ENCODE data around the gene SLC6A2.

Gene SLC6A2

DNA sequence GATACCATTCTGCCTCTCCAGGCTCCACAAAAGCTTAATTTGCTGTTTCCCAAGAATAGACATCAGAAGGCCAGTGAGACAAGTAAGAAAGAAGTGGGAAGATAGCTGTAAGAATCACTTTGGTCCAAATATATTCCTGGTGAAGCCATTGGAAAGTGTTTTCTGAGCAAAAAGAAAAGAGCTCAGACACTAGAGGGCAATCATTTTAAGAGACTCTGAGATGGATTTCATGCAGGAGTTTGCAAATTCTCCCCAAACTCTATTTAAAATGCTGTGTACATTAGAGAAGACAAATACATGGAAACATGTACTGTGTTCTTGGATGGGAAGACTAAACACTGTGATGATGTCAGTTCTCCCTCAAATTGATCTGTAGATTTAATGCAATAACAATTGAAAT lies 8.0 kb upstream of the SLC6A2 start:
- no peak for DNase-seq

DNA sequence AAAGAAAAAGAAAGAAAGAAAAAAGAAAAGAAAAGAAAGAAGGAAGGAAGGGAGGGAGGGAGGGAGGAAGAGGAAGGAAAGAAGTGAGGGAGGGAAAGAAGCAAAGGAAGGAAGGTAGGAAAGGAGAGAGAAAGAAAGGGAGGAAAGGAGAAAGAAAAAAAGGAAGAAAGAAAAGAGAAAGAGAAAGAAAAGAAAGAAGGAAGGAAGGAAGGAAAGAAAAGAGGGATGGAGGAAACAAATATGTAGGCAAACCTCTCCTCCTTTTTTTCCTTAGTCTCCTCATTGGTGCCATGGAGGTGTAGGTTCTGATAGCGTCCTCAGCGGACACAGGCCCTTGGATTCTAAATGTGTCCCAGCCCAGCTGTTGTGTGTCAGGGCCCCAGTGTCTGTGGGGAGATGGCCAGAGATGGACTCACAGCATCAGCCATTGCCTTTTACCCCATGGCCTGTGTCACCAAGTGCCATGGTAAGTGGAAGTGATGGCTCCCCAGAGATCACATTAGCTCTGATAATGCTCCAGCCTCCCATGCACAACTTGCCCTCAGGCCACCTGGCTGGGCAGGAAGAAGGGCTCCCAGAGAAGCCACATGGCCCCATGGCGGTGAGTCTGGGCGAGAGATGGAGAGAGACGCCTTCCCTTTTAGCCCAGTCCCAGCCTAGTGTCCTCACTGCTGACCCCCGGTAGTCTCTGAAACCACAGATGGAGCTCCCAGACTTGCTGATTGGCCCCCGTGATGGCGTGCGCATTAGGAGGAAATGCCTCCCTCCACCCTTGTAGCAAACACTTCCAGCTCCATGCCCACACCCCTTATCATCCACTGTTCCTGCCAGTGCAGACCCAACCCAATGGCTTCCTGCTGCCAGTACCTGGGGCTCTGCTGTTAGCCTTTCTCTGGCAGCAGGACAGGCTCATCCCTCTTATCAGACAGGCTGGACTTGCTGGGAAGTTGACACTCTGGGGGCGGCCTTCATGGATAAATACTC lies 3.7 kb upstream of the SLC6A2 start:
- DNase-seq: no peak

DNA sequence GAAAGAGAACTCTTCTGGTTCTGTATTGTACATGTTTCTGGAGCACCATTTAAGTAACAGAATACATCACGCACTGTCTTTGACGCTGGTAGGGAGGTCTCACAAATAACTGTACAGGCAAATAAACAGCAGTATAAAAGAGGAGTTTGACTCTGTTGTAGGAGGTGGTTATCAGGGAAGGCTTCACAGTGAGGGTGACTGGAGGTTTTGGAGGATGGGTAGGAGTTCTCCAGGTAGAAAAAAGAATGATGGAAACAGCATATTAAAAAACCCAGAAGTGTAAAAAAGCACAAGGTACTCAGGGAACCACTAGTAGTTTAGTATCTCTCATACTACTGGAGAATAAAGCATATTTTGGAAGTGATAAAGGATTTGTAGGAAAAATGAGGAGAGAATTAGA lies 2.7 kb upstream of the SLC6A2 start:
- no peak for DNase-seq

GRCh38 chr16:55655381-55655896 lies 349 bp upstream of the SLC6A2 start:
- DNase-seq: no peak

- DNase-seq: no peak
Measured at GRCh38 chr16:55656691-55657092, 904 bp downstream of the SLC6A2 start.

DNA sequence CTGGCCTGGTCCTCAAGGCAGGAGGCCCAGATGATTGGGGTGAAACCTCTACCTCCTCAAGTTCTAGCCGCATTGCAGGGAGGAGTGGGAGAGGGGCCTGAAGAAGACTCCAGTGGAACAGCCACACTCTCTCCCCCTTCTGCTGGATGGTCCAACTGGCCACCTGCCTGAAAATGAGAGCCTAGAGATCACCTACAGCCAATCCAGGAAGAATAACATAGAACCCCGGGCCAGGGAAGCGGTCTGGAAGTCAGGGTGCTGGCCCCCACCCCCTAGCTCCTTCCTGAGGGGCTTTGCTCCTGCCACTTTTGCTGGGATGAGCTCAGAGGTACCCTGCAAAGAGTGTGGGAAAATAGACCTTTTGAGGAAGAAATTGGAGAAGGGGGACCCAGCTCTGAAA lies 1.8 kb downstream of the SLC6A2 start:
- no peak for DNase-seq

DNA sequence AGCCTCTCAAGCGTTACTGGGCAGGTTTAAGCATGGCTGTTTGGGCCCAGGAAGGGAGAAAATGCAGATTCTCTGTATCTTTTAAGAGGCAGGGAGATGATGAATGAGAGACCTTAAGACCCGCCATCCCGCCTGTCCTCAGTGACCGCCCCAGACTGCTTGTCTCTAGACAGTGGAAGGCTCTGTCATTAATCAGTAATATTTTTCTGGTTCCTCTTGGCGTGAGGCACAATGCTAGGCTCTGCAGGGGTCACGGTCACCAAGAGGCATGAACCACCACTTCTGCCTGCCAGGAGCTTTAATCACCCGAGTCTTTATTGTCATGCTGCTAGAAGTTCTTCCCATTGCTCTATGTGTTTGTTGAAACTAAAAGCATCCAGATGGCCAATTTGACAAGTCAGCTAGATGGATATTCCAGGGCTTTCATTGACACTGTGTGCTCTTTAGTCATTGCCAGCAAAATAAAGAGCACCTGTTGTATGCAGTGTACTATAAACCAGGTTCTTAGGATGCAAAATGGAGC lies 3.2 kb downstream of the SLC6A2 start:
- DNase-seq: no peak

DNA sequence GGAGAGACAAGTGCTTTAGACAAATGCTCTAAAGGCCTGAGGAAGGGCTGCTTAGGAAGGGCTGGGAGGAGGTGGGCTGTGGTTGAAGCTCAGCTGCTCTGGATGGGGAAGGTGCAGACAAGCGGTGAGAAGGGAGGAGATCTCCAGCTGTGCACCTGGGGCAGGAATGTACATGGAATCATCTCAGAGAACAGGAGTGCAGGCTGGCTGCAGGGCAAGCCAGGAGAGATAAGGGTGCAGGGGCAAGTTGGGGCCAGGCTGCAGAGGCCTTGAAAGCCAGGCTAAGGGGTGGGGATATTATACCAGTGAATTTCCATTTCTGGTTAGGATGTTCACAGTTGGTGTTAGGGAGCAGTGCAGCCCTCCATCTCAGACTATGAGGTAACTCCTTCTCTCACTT lies 4.2 kb downstream of the SLC6A2 start:
- no peak for DNase-seq

DNA sequence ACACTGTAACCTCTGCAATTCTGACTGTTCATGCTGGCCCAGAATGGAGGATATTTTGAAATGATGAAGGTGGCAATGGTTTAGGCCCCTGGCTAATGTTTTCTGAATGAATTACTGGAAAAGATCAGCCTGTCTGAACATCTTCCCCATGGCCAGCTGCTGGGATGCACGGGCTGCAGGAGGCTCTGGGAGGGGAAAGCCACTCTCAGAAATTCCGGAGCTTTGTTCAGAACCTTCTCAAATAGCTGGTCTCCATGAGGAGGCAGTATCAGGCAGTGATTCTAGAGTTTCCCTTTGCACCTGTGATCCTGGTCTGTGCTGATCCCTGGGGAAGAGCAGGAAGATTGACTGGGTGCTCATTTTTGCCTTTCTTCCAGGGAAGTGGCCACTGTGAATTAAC lies 5.0 kb downstream of the SLC6A2 start:
- DNase-seq: no peak

DNA sequence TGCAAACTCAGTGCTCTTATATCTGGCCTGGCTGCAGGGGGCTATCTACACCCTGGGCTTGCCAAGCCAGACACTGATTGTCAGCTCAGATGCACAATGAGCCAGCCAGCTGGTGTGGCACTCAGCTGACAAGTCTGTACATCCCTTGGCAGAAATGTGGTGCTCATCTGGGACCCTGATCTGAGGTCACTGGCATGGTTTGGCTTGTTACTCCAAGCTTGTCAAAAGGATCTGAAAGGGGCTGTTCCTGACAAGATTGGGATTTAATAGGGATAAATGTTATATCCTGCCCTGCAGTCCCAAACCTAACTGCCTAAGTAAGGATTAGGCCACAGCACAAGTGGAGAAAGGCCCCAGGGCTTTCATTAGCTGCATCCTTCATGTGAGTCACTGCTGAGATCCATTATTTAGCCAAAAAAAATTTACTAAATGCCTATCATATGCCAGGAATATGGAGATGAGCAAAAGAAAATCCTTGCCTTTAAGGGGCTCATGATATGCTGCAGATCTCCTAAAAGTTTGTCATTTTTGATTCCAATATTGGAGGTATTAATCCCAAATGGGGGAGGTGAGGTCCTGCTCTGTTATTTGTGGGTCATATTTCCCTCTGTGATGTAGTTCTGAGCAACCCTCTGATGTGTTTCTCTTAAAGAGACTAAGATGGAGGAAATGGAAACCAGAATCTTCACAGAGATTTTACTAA lies 6.3 kb downstream of the SLC6A2 start:
- DNase-seq: no peak

GRCh38 chr16:55662644-55663031 lies 6.8 kb downstream of the SLC6A2 start:
- DNase-seq: no peak

DNA sequence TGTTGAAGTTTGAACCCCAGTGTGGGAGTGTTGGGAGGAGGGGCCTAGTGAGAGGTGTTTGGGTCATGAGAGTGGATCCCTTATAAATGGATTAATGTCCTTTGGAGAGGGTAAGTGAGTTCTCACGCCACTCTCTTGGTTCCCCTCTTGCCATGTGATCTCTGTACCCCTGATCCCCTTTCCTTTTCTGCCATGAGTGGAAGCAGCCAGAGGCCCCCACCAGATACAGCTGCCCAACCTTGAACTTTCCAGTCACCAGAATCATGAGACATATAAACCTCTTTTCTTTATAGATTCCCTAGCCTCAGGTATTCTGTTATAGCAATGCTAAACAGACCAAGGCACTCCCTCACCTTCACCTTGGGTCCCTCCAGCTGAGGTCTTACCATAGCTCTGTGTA lies 7.4 kb downstream of the SLC6A2 start:
- no peak for DNase-seq

DNA sequence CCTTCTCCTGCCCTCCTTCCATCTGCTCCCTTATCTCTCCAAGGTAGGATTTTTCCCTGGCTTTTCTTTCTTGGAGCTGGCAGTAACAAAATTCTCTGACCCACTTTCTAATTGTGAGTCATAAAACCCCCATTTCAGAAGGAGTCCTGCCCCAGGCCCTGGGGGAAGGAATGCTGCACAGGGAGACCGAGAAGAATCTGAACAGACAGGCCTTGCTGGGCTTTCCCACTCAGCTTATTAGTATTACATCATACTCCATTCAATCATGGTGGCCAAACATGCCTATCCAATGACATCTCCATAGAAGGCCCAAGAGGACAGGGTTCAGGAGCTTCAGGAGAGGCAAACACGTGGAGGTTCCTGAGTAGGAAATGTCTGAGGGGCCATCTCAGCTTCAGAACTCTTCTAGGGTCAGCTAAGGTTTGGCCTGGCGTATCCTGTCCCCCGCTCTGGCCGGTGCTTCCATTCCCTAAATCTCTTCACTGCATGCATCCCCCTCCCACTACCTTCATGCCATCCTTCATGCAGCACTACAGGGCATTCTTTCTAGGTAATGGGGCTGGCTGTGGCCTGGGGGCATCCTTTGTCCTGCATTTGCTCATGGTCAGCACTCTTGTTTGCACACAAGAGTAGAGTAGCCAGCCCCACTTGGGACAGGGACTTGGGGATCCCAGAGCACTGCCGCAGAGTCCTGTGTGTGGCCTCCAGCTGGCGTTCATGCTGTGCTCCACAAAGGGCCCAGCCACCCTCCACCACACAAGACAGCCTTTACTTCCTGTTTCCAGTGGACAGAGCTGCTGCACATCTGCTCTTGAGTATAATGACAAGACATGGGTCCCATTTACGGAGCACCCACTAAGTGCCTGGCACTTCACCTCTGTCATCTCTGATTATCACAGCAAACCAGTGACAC lies 8.2 kb downstream of the SLC6A2 start:
- peak in 3 of 4 experiments; percentile 4 to 13 (median 12) for DNase-seq

- no peak for DNase-seq
Measured at GRCh38 chr16:55664786-55665407, 9.1 kb downstream of the SLC6A2 start.

- no peak for DNase-seq
Measured at GRCh38 chr16:55665511-55665910, 9.7 kb downstream of the SLC6A2 start.

GRCh38 chr16:55666012-55666411 lies 10.2 kb downstream of the SLC6A2 start:
- DNase-seq: no peak

DNA sequence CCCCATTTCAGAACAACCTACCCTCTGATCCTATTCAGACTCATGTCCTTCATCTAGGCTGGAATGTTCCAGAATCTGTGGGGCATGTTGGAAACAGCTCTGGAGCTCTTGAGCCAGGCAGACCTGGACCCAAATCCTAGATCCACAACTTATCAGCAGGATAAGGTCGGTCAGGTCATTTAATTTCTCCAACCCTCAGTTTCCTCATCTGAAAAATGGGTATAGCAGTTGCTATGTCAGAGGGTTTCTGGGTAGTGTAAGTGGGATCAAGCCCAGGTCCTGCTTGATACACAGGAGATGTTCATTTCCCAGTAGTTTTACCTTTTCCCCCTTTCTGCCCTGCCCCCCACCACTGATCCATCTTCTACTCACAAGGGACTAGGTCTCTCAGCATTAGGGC lies 12.0 kb downstream of the SLC6A2 start:
- DNase-seq: no peak

- DNase-seq: no peak
Measured at GRCh38 chr16:55668340-55669281, 12.8 kb downstream of the SLC6A2 start.

DNA sequence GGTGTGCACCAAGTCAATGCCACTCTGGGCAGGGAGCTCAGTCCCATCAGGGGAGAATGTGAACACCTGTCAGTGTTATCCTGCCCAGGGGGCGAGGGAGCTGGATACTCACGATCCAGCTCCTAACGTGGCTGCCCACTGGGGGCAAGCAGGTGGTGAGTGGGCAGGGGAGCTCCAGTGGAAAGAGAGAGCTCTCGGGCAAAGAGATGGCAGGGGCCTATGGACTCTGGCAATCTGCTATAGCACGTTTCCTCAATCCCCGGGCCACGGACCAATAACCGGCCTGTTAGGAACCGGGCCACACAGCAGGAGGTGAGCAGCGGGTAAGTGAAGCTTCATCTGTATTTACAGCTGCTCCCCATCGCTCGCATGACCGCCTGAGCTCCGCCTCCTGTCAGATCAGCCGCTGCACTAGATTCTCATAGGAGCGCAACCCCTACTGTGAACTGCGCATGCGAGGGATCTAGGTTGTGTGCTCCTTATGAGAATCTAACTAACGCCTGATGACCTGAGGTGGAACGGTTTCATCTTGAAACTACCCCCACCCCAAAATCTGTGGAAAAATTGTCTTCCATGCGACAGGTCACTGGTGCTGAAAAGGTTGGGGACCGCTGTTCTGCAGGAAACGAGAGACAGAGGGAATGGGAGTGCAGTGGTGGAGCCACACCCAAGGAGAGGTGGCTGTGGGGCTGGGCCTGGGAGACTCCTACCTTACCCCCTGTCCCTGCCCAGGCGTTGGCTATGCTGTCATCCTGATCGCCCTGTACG lies 15.6 kb downstream of the SLC6A2 start:
- no peak for DNase-seq

DNA sequence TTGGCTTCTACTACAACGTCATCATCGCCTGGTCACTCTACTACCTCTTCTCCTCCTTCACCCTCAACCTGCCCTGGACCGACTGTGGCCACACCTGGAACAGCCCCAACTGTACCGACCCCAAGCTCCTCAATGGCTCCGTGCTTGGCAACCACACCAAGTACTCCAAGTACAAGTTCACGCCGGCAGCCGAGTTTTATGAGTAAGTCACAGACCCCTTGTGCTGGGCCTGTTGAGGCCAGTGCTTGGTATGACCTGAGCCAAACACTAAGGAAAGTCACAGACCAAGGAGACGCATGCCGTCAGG lies 16.1 kb downstream of the SLC6A2 start:
- DNase-seq: no peak

Measured in suppressor macrophage (primary cell).